NB4 (cell line): ENCODE results near the gene NOX3.

Source experiments
- POLR2A ChIP-seq: IDR thresholded peaks from 2 replicates; pipeline ENCODE4 v1.6.1; 2011; ENCODE audit warnings: mild to moderate bottlenecking; ENCODE audit not compliant: insufficient read length; ENCODE audit errors: extremely low read depth
- TF ChIP-seq, protein P1 (sequence below): IDR thresholded peaks from one replicate; pipeline ENCODE4 v1.5.1; 2012; ENCODE audit warnings: low read depth, low read length

- TF ChIP-seq, protein P1, sequence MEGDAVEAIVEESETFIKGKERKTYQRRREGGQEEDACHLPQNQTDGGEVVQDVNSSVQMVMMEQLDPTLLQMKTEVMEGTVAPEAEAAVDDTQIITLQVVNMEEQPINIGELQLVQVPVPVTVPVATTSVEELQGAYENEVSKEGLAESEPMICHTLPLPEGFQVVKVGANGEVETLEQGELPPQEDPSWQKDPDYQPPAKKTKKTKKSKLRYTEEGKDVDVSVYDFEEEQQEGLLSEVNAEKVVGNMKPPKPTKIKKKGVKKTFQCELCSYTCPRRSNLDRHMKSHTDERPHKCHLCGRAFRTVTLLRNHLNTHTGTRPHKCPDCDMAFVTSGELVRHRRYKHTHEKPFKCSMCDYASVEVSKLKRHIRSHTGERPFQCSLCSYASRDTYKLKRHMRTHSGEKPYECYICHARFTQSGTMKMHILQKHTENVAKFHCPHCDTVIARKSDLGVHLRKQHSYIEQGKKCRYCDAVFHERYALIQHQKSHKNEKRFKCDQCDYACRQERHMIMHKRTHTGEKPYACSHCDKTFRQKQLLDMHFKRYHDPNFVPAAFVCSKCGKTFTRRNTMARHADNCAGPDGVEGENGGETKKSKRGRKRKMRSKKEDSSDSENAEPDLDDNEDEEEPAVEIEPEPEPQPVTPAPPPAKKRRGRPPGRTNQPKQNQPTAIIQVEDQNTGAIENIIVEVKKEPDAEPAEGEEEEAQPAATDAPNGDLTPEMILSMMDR: no peak
- TF ChIP-seq POLR2A: no peak
These were observed 38.2 kb downstream of the NOX3 start for GRCh38 chr6:155417454-155417853.
